GM23338 (cell line): ENCODE measurements around the gene GOLGA7B. TPM values are rescaled to one million over a fixed set of nuclear protein-coding genes. Genes with fewer than 3 reads are reported as not detected.

ENCODE experiments used
- ATAC-seq: fragments of 200-7000 bp; cut with Tn5 transposase; 3 replicates; pipeline ENCODE4 v1.9.1; 2020
- DNase-seq: peaks from one replicate; pipeline ENCODE4 v3.0.0-alpha.2; 2015; ENCODE audit warnings: low spot score
- H2AFZ ChIP-seq: fragments of 200-600 bp; sonication (generic); 2 replicates; pipeline ENCODE4 v1.8.0; 2016; ENCODE audit warnings: antibody characterized with exemption, mild to moderate bottlenecking, moderate library complexity
- H3F3A ChIP-seq: fragments of 200-600 bp; sonication (generic); replicated peaks from 2 replicates; pipeline ENCODE4 v1.8.0; 2017; ENCODE audit warnings: antibody characterized with exemption, mixed run types, low read depth
- H3K27ac ChIP-seq: fragments of 200-600 bp; sonication (generic); 2 replicates; pipeline ENCODE4 v1.6.1; 2016; ENCODE audit warnings: low read depth
- H3K27me3 ChIP-seq: fragments of 200-600 bp; sonication (generic); 2 replicates; pipeline ENCODE4 v1.8.0; 2016; ENCODE audit warnings: mild to moderate bottlenecking, mixed run types, moderate library complexity; ENCODE audit not compliant: insufficient read depth
- H3K36me3 ChIP-seq: fragments of 200-600 bp; sonication (generic); 2 replicates; pipeline ENCODE4 v1.8.0; 2016; ENCODE audit warnings: mild to moderate bottlenecking; ENCODE audit not compliant: insufficient read depth
- H3K4me1 ChIP-seq: fragments of 200-600 bp; sonication (generic); 2 replicates; pipeline ENCODE4 v1.8.0; 2016; ENCODE audit warnings: mild to moderate bottlenecking, moderate library complexity; ENCODE audit not compliant: insufficient read depth
- H3K4me2 ChIP-seq: fragments of 200-600 bp; sonication (generic); 2 replicates; pipeline ENCODE4 v1.7.1; 2017; ENCODE audit warnings: mixed run types
- H3K4me3 ChIP-seq: fragments of 200-600 bp; sonication (generic); 2 replicates; pipeline ENCODE4 v1.6.1; 2016; ENCODE audit warnings: mixed run types
- H3K79me2 ChIP-seq: fragments of 200-600 bp; sonication (generic); replicated peaks from 2 replicates; pipeline ENCODE4 v1.8.0; 2017; ENCODE audit warnings: mild to moderate bottlenecking; ENCODE audit not compliant: insufficient read depth
- H3K9me2 ChIP-seq: fragments of 200-600 bp; sonication (generic); 2 replicates; pipeline ENCODE4 v1.8.0; 2017; ENCODE audit not compliant: insufficient read depth
- H4K20me1 ChIP-seq: fragments of 200-600 bp; sonication (generic); replicated peaks from 2 replicates; pipeline ENCODE4 v1.8.0; 2017; ENCODE audit warnings: mild to moderate bottlenecking; ENCODE audit not compliant: insufficient read depth
- H3K27ac Mint-ChIP-seq: 2 replicates; pipeline ENCODE4 v1.8.0; 2020; ENCODE audit warnings: inconsistent platforms, mild to moderate bottlenecking, moderate library complexity, mixed read lengths
- H3K27me3 Mint-ChIP-seq: 3 replicates; pipeline ENCODE4 v1.8.0; 2022; ENCODE audit warnings: low read depth, mild to moderate bottlenecking, moderate library complexity, mixed read lengths, inconsistent platforms; ENCODE audit not compliant: insufficient read depth, poor library complexity
- H3K36me3 Mint-ChIP-seq: 3 replicates; pipeline ENCODE4 v1.8.0; 2021; ENCODE audit warnings: low read depth, mild to moderate bottlenecking, inconsistent platforms, moderate library complexity, mixed read lengths
- H3K4me1 Mint-ChIP-seq: 3 replicates; pipeline ENCODE4 v1.8.0; 2020; ENCODE audit warnings: mild to moderate bottlenecking, inconsistent platforms, mixed read lengths
- H3K4me3 Mint-ChIP-seq: 3 replicates; pipeline ENCODE4 v1.8.0; 2021; ENCODE audit warnings: moderate library complexity, mild to moderate bottlenecking, inconsistent platforms, mixed read lengths
- H3K9me3 Mint-ChIP-seq: 3 replicates; pipeline ENCODE4 v1.8.0; 2020; ENCODE audit warnings: moderate library complexity, mild to moderate bottlenecking, inconsistent platforms, mixed read lengths
- CREB1 ChIP-seq: fragments of 250-450 bp; sonication (Bioruptor Pico); IDR thresholded peaks from 2 replicates; pipeline ENCODE4 v1.5.0; 2020; ENCODE audit warnings: low read depth, mild to moderate bottlenecking, moderate library complexity
- CTCF ChIP-seq, 2 experiments: fragments of 200-600 bp in 1 of 2; sonication (generic) in 1 of 2; conservative IDR thresholded peaks; 2 replicates each; pipeline versions ENCODE4 v1.5.1 to v1.6.1; 2016 to 2017; ENCODE audit warnings: antibody characterized with exemption in 2 of 2, low read depth in 2 of 2, mild to moderate bottlenecking in 2 of 2, moderate library complexity in 1 of 2
- EZH2 ChIP-seq: fragments of 200-600 bp; sonication (generic); IDR thresholded peaks from one replicate; pipeline ENCODE4 v1.8.0; 2017; ENCODE audit warnings: antibody characterized with exemption, mild to moderate bottlenecking, low read depth; ENCODE audit not compliant: unreplicated experiment
- EZH2phosphoT487 ChIP-seq: fragments of 200-600 bp; sonication (generic); IDR thresholded peaks from one replicate; pipeline ENCODE4 v1.8.1; 2018; ENCODE audit warnings: antibody characterized with exemption; ENCODE audit not compliant: unreplicated experiment
- JUNB ChIP-seq: IDR thresholded peaks from one replicate; pipeline ENCODE4 v1.6.1; 2016; ENCODE audit warnings: antibody characterized with exemption; ENCODE audit not compliant: unreplicated experiment
- NANOG ChIP-seq: IDR thresholded peaks from 2 replicates; pipeline ENCODE4 v1.6.1; 2016; ENCODE audit warnings: antibody characterized with exemption, borderline replicate concordance
- ZNF462 ChIP-seq: fragments of 250-450 bp; sonication (Bioruptor Pico); IDR thresholded peaks from 2 replicates; pipeline ENCODE4 v1.5.0; 2020; ENCODE audit warnings: mild to moderate bottlenecking, moderate library complexity
- polyA plus RNA-seq: library from polyadenylated mRNA; unstranded; fragments of >200 nt; fragmentation: Nextera tagmentation; extraction: Ambion mirVana; gene quantifications from 2 replicates; pipeline ENCODE4 v1.2.1, GENCODE V29; 2016
- total RNA-seq: library from RNA; depleted of rRNA; stranded (reverse); fragments of >200 nt; shearing (Covaris generic); gene quantifications from 2 replicates; pipeline ENCODE4 v1.2.3, GENCODE V29; 2014

Gene GOLGA7B
- total and polyA plus RNA-seq, 2 experiments from 2014 or later = 0.14 to 0.15 TPM

GRCh38 chr10:97916586-97916985 is 66.9 kb downstream of the GOLGA7B start (continued):
- no peak for TF ChIP-seq ZNF462 (CRISPR knock-in tag)
- no peak for TF ChIP-seq CREB1 (CRISPR knock-in tag)
- no peak for TF ChIP-seq NANOG
- no peak for TF ChIP-seq CTCF (conservative IDR thresholded peaks at IDR 0.05; ENCODE audit: low read depth in 2 of 2)
- TF ChIP-seq EZH2 = no peak
- TF ChIP-seq JUNB = no peak
- no peak for TF ChIP-seq EZH2phosphoT487

GRCh38 chr10:97919012-97919411 is 69.4 kb downstream of the GOLGA7B start:
- no peak overlapping the region for H3K4me3 ChIP-seq
- no peak for ATAC-seq
- H2AFZ ChIP-seq = no peak overlapping the region
- no peaks in the 10 kb centered on the region for H3K9me2 ChIP-seq
- no peaks in the 10 kb centered on the region for H3K36me3 ChIP-seq
- H3K36me3 Mint-ChIP-seq = no peaks in the 10 kb centered on the region
- DNase-seq = no peak
- H3K4me1 Mint-ChIP-seq = peaks cover 12% of the 10 kb centered on the region; the same call in 2 of the 3 replicates
- no peaks in the 10 kb centered on the region for H3K9me3 Mint-ChIP-seq
- H3F3A ChIP-seq = no peaks in the 10 kb centered on the region
- no peak overlapping the region for H3K4me3 Mint-ChIP-seq
- H3K4me2 ChIP-seq = no peak overlapping the region
- no peaks in the 10 kb centered on the region for H3K4me1 ChIP-seq
- no peak overlapping the region for H3K27ac ChIP-seq
- no peaks in the 10 kb centered on the region for H3K27me3 ChIP-seq
- no peaks in the 10 kb centered on the region for H3K79me2 ChIP-seq
- peaks cover 7% of the 10 kb centered on the region for H3K27me3 Mint-ChIP-seq
- H4K20me1 ChIP-seq = no peaks in the 10 kb centered on the region
- H3K27ac Mint-ChIP-seq = no peak overlapping the region
- TF ChIP-seq ZNF462 (CRISPR knock-in tag) = no peak
